GM12878 (cell line): Measurements from ENCODE around the gene RTN4RL1. TPM values are rescaled to one million over a fixed set of nuclear protein-coding genes. Genes with fewer than 3 reads are reported as not detected.
A peak's percentile ranks its signal among the peaks of the same experiment; 100 is the strongest.

Experiments
- CHD2 ChIP-seq: IDR thresholded peaks from 2 replicates; pipeline ENCODE4 v1.6.1; 2011; ENCODE audit warnings: low read depth, low read length, improper control_type of control experiment, borderline replicate concordance
- ELK1 ChIP-seq: IDR thresholded peaks from 2 replicates; pipeline ENCODE4 v1.6.1; 2012; ENCODE audit warnings: low read depth, low read length, improper control_type of control experiment
- GABPA ChIP-seq: IDR thresholded peaks from 2 replicates; pipeline ENCODE4 v1.6.1; 2014; ENCODE audit warnings: antibody characterized with exemption, low read depth, mild to moderate bottlenecking, inconsistent platforms
- HDAC6 ChIP-seq: fragments of 200-600 bp; sonication (generic); IDR thresholded peaks from one replicate; pipeline ENCODE4 v1.8.0; 2017; ENCODE audit warnings: antibody characterized with exemption; ENCODE audit not compliant: unreplicated experiment
- IRF5 ChIP-seq: fragments of 450-650 bp; IDR thresholded peaks from 2 replicates; pipeline ENCODE4 v1.6.1; 2017; ENCODE audit warnings: borderline replicate concordance
- JUND ChIP-seq: IDR thresholded peaks from 2 replicates; pipeline ENCODE4 v1.6.1; 2012; ENCODE audit warnings: low read depth, mild to moderate bottlenecking, low read length, improper control_type of control experiment, moderate library complexity
- NRF1 ChIP-seq: conservative IDR thresholded peaks from 2 replicates; pipeline ENCODE4 v1.6.1; 2011; ENCODE audit warnings: mild to moderate bottlenecking, low read depth, low read length, improper control_type of control experiment
- RCOR1 ChIP-seq: conservative IDR thresholded peaks from 2 replicates; pipeline ENCODE4 v1.6.1; 2012; ENCODE audit warnings: low read depth, low read length, improper control_type of control experiment
- SIX5 ChIP-seq: IDR thresholded peaks from 2 replicates; pipeline ENCODE4 v1.6.1; 2011; ENCODE audit warnings: mild to moderate bottlenecking, low read depth, low read length, moderate library complexity; ENCODE audit not compliant: severe bottlenecking
- SMAD5 ChIP-seq: IDR thresholded peaks from 2 replicates; pipeline ENCODE4 v1.6.1; 2016; ENCODE audit warnings: antibody characterized with exemption, low read depth
- SMARCA5 ChIP-seq: fragments of 450-650 bp; IDR thresholded peaks from 2 replicates; pipeline ENCODE4 v1.6.1; 2017; ENCODE audit warnings: mild to moderate bottlenecking
- SP1 ChIP-seq: IDR thresholded peaks from one replicate; pipeline ENCODE4 v1.6.1; 2011; ENCODE audit warnings: low read depth, low read length
- STAT1 ChIP-seq: fragments of 450-650 bp; conservative IDR thresholded peaks from 2 replicates; pipeline ENCODE4 v1.6.1; 2014; ENCODE audit warnings: antibody characterized with exemption, mild to moderate bottlenecking
- YY1 ChIP-seq: IDR thresholded peaks from 2 replicates; pipeline ENCODE4 v1.6.1; 2011; ENCODE audit warnings: low read depth, mild to moderate bottlenecking, low read length
- ZNF207 ChIP-seq: fragments of 450-650 bp; IDR thresholded peaks from 2 replicates; pipeline ENCODE4 v1.6.1; 2014; ENCODE audit warnings: antibody characterized with exemption, mild to moderate bottlenecking, borderline replicate concordance
- ZNF622 ChIP-seq: fragments of 450-650 bp; IDR thresholded peaks from 2 replicates; pipeline ENCODE4 v1.6.1; 2017; ENCODE audit warnings: mild to moderate bottlenecking, inconsistent platforms
- polyA plus RNA-seq, 11 experiments: library from polyadenylated mRNA; depleted of rRNA in 4 of 11; unstranded in 6 of 11; stranded (reverse) in 5 of 11; fragments of >200 nt; fragmentation: Nextera tagmentation in 4 of 11; fragmentation: Illumina TruSeq in 1 of 11; extraction: Ambion mirVana in 4 of 11; extraction: Trizol in 1 of 11; gene quantifications; 1 replicate in 1 of 11; 2 replicates in 10 of 11; pipeline versions ENCODE4 v1.2.1 to v1.2.3, GENCODE V29; 2011 to 2016; ENCODE audit warnings: inconsistent platforms in 2 of 11, missing spikeins in 2 of 11, low read depth in 1 of 11
- total RNA-seq, 4 experiments: library from RNA; depleted of rRNA in 3 of 4; stranded (reverse); fragments of >200 nt in 3 of 4; fragmentation: Illumina TruSeq in 1 of 4; extraction: Trizol in 1 of 4; gene quantifications; 2 replicates each; pipeline versions ENCODE4 v1.2.1 to v1.2.3, GENCODE V29; 2013 to 2021
- TF ChIP-seq, protein P1 (sequence below): fragments of 450-650 bp; formaldehyde crosslinking; IDR thresholded peaks from 2 replicates; pipeline ENCODE4 v1.4.0; 2022; ENCODE audit warnings: mild to moderate bottlenecking, moderate library complexity
- TF ChIP-seq, protein P2 (sequence below), 3 experiments: IDR thresholded peaks in 2 of 3; conservative IDR thresholded peaks in 1 of 3; 2 replicates each; pipeline ENCODE4 v1.5.1; 2011; ENCODE audit warnings: low read depth in 3 of 3, low read length in 3 of 3, mild to moderate bottlenecking in 3 of 3, control low read depth in 2 of 3, moderate library complexity in 2 of 3, inconsistent platforms in 1 of 3, mixed read lengths in 1 of 3; ENCODE audit not compliant: control insufficient read depth in 2 of 3, insufficient read depth in 1 of 3; ENCODE audit errors: extremely low read depth in 1 of 3
- TF ChIP-seq, protein P3 (sequence below): fragments of 450-650 bp; IDR thresholded peaks from 2 replicates; pipeline ENCODE4 v1.6.1; 2014; ENCODE audit warnings: mild to moderate bottlenecking
- TF ChIP-seq, protein P4 (sequence below): IDR thresholded peaks from 2 replicates; pipeline ENCODE4 v1.6.1; 2011; ENCODE audit warnings: low read depth, mild to moderate bottlenecking, low read length, moderate library complexity, borderline replicate concordance; ENCODE audit errors: extremely low read depth

Gene RTN4RL1
- total and polyA plus RNA-seq, 10 of the 15 experiments (the other 5 are each of a cell fraction or from before 2014, with no cell fraction given) = 0.08 to 0.11 (median 0.10) TPM; not detected in 7

- TF ChIP-seq, protein P1, sequence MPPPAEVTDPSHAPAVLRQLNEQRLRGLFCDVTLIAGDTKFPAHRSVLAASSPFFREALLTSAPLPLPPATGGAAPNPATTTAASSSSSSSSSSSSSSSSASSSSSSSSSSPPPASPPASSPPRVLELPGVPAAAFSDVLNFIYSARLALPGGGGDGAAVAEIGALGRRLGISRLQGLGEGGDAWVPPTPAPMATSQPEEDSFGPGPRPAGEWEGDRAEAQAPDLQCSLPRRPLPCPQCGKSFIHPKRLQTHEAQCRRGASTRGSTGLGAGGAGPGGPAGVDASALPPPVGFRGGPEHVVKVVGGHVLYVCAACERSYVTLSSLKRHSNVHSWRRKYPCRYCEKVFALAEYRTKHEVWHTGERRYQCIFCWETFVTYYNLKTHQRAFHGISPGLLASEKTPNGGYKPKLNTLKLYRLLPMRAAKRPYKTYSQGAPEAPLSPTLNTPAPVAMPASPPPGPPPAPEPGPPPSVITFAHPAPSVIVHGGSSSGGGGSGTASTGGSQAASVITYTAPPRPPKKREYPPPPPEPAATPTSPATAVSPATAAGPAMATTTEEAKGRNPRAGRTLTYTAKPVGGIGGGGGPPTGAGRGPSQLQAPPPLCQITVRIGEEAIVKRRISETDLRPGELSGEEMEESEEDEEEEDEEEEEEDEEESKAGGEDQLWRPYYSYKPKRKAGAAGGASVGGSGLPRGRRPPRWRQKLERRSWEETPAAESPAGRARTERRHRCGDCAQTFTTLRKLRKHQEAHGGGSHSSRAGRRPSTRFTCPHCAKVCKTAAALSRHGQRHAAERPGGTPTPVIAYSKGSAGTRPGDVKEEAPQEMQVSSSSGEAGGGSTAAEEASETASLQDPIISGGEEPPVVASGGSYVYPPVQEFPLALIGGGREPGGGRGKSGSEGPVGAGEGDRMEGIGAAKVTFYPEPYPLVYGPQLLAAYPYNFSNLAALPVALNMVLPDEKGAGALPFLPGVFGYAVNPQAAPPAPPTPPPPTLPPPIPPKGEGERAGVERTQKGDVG (CRISPR knock-in tag) = no peak
- TF ChIP-seq RCOR1 (no peak), ZNF207 (0 out of 2 replicates have a peak, but pooled peaks have one; percentile 40), ELK1 (peak; percentile 51), SP1 (peak; percentile 29), IRF5 (no peak), NRF1 (no peak), SMARCA5 (peak; percentile 43), HDAC6 (no peak), YY1 (0 out of 2 replicates have a peak, but pooled peaks have one; percentile 8), STAT1 (no peak), SMAD5 (no peak), GABPA (no peak), ZNF622 (no peak), SIX5 (no peak), JUND (no peak), CHD2 (no peak)
- TF ChIP-seq, protein P2, sequence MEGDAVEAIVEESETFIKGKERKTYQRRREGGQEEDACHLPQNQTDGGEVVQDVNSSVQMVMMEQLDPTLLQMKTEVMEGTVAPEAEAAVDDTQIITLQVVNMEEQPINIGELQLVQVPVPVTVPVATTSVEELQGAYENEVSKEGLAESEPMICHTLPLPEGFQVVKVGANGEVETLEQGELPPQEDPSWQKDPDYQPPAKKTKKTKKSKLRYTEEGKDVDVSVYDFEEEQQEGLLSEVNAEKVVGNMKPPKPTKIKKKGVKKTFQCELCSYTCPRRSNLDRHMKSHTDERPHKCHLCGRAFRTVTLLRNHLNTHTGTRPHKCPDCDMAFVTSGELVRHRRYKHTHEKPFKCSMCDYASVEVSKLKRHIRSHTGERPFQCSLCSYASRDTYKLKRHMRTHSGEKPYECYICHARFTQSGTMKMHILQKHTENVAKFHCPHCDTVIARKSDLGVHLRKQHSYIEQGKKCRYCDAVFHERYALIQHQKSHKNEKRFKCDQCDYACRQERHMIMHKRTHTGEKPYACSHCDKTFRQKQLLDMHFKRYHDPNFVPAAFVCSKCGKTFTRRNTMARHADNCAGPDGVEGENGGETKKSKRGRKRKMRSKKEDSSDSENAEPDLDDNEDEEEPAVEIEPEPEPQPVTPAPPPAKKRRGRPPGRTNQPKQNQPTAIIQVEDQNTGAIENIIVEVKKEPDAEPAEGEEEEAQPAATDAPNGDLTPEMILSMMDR (IDR thresholded peaks at IDR 0.05 in 2 of 3, conservative IDR thresholded peaks at IDR 0.05 in 1 of 3; ENCODE audit: control insufficient read depth in 2 of 3, extremely low read depth in 1 of 3, insufficient read depth in 1 of 3, low read depth in 3 of 3, low read length in 3 of 3) = peak; percentile 59 to 85 (median 75)
- TF ChIP-seq, protein P3, sequence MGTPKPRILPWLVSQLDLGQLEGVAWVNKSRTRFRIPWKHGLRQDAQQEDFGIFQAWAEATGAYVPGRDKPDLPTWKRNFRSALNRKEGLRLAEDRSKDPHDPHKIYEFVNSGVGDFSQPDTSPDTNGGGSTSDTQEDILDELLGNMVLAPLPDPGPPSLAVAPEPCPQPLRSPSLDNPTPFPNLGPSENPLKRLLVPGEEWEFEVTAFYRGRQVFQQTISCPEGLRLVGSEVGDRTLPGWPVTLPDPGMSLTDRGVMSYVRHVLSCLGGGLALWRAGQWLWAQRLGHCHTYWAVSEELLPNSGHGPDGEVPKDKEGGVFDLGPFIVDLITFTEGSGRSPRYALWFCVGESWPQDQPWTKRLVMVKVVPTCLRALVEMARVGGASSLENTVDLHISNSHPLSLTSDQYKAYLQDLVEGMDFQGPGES = no peak
- TF ChIP-seq, protein P4, sequence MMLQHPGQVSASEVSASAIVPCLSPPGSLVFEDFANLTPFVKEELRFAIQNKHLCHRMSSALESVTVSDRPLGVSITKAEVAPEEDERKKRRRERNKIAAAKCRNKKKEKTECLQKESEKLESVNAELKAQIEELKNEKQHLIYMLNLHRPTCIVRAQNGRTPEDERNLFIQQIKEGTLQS = no peak
These were observed 28.5 kb upstream of the RTN4RL1 start (continued) for GRCh38 chr17:2053380-2054261.
